Activated naive CD4-positive, alpha-beta T cell treated with anti-CD3 and anti-CD28 coated beads, Interleukin-2, amount 50 U/mL, for 16 hours (primary cell): Measurements from ENCODE around the gene PRPF8.
"Not testable (repeated sequence)": the region's sequence is repeated elsewhere in the genome, so short reads cannot be mapped to it uniquely, and the experiment has no call there.

Experiments used
- DNase-seq: peaks from one replicate; pipeline ENCODE4 v3.0.0-alpha.2; 2020

Gene PRPF8

GRCh38 chr17:1716076-1716911 is 31.6 kb upstream of the PRPF8 start:
- DNase-seq, result peak; percentile 100

- DNase-seq, result no peak
These were observed 31.1 kb upstream of the PRPF8 start for GRCh38 chr17:1715803-1716075.

- DNase-seq, result peak; percentile 39
These were observed 30.5 kb upstream of the PRPF8 start for GRCh38 chr17:1714980-1715802.

- DNase-seq, result no peak
These were observed 29.8 kb upstream of the PRPF8 start for GRCh38 chr17:1714427-1714979.

- DNase-seq, result no peak
These were observed 29.3 kb upstream of the PRPF8 start for GRCh38 chr17:1713878-1714426.

- no peak for DNase-seq
These were observed 28.7 kb upstream of the PRPF8 start for GRCh38 chr17:1713160-1713877.

- no peak for DNase-seq
These were observed 27.6 kb upstream of the PRPF8 start for GRCh38 chr17:1712271-1712670.

GRCh38 chr17:1711804-1712203 is 27.1 kb upstream of the PRPF8 start:
- DNase-seq, result no peak

GRCh38 chr17:1710807-1711553 is 26.3 kb upstream of the PRPF8 start:
- DNase-seq, result no peak

- no peak for DNase-seq
These were observed 25.5 kb upstream of the PRPF8 start, which contains the start of gene TLCD2 for GRCh38 chr17:1709971-1710806. TLCD2 (minus strand) TSS chr17:1710377; CDS start chr17:1710242, 135 bp downstream.

DNA sequence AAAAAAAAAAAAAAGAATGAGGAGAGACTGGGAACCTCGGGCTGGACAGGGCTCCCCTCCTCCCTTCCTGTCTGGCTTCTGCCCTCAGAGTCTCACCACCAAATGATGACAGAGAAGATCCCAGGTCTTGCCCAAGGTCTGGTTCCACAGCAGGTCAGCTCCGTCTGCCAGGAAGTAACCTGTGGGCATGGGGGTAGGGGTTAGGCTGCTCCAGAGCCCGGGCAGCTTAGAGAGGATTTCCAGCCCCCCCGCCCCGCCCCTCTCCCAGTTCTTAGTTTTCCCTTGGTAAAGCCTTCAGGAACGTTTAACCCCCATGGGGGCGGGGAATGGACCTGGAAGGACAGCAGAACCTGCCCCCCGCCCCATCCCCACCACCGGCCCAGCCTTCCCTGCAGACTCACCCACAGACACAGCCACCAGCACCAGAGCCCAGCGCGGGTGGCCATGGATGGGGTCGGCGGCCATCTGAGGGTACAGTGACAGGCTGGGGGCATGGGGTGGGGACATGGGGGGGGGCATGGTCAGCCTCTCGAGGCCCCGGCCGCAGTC is 24.8 kb upstream of the PRPF8 start:
- no peak for DNase-seq

DNA sequence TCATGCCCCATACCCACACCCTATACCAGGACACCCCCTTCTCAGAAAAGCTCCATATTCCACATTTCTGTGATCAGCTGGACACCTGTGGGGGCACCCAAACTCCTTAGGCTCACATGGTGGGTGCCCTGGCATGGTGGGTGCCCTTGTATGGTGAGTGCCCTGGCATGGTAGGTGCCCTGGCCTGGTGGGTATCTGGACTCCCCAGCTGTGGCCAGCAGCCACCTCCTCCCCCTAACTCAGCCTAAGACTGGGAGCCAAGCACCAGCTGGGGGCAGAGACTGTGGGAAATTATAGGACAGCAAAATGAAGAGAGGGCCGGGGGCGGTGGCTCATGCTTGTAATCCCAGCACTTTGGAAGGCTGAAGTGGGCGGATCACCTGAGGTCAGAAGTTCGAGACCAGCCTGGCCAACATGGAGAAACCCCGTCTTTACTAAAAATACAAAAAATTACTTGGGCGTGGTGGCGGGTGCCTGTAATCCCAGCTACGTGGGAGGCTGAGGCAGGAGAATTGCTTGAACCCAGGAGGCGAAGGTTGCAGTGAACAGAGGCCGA is 24.2 kb upstream of the PRPF8 start:
- DNase-seq, result not testable (repeated sequence)

DNA sequence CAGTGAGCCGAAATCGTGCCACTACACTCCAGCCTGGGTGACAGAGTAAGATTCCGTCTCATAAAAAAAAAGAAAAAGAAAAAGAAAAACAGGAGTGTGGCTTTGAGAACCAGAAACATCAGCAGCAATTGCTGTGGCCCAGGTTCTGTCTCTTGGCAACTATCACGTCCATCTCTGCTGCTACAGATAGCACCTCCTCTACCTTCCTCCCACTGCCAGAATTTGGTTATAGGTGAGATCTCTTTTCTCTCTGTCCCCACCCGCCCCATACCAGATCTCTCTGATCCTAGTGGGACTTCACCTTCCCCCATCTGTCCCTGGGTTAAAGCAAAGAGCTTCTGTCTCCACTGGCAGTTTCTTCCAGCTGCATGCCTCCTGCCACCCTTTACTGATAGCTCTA is 22.4 kb upstream of the PRPF8 start:
- DNase-seq, result no peak

DNA sequence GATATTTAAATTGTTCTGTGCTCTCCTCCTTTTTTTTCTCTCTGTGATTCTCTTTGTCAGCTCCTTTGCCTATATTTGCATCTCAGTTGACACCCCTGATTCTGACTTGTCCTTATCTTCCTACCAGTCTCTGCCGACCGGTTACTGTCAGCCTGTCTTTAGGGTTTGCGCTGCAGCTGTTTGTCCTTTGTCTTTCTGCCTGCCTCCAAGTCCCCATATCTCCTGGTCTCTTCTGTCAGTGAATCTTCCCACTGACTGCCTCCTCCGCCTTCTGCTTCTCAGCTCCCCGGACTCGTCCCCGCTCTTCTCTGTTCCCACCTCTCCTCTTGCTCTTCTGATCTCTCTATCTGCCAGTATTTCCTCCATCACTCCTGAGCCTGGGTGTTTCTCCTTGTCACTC is 20.3 kb upstream of the PRPF8 start:
- DNase-seq, result no peak

- no peak for DNase-seq
These were observed 18.4 kb upstream of the PRPF8 start for GRCh38 chr17:1703063-1703462.

DNA sequence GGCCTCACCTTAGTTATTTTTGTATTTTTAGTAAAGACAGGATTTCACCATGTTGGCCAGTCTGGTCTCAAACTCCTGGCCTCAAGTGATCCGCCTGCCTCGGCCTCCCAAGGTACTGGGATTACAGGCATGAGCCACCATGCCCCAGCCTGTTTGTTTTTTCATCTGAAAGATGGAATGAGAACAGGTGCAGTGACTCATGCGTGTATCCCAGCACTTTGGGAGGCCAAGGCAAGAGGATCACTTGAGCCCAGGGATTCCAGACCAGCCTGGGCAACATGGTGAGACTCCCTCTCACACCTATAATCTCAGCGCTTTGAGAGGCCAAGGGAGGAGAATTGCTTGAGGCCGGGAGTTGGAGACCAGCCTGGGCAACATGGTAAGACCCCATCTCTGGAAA is 15.2 kb upstream of the PRPF8 start:
- not testable (repeated sequence) for DNase-seq

DNA sequence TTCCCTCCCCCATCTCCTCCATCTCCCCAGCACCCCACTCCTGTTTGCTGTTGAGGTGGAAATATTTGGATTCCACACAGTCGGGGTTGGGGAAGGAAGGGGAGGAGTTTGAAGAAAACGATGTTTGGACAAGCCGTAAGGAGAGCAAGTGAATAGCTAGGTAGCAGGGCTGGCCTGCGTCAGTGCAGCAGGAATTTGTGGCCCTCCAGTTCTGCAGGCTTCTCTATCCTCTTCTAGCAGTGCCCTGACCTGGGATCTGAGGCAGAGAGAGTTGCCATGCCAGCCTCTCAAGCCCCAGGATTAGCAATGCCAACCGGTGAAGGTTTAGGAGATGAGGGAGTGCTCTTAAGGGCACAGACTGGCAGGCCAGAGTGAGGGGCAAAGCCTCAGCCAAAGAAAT is 13.0 kb upstream of the PRPF8 start:
- no peak for DNase-seq

GRCh38 chr17:1695365-1695764 is 10.7 kb upstream of the PRPF8 start:
- DNase-seq, result no peak

GRCh38 chr17:1693339-1693738 is 8.7 kb upstream of the PRPF8 start:
- no peak for DNase-seq

DNA sequence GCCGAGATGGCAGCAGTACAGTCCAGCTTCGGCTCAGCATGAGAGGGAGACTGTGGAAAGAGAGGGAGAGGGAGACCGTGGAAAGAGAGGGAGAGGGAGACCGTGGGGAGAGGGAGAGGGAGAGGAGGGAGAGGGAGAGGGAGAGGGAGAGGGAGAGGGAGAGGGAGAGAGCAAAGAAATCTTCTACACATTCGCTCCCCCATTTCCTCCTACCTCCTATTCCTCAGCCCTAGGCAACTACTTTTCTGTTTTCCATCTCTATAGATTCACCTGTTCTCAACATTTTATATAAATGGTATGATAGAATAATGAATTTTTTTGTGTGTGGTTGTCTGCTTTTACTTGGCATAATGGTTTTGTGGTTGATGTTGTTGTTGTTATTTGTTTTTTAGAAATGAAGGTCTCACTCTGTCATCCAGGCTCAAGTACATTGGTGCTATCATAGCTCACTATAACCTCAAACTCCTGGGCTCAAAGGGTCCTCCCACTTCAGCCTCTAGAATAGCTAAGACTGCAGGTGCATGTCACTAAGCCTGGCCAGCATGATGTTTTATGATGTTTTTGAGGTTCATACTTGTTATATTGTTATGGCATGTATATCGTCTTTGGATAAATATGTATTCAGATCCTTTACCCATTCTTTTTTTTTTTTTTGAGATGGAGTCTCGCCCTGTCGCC is 6.0 kb upstream of the PRPF8 start:
- DNase-seq, result no peak
